ENCODE measurements around the gene TIGD1.

DNA sequence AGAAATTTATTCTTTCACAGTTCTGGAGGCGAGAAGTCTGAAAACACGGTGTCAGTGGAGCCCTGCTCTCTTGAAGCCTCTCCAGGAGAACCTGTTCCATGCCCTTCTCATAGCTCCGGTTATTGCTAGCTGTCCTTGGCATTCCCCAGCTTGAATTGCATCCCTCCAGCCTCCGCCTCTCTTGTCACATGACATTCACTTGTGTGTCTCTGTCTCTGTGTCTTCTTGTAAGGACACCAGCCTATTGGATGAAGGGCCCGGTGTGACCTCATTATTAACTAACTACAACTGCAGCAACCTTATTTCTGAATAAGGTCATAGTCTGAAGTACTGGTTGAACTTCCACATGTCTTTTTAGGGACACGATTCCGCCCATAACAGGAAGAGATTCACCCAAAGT, 34.7 kb downstream of the TIGD1 start:
- TF ChIP-seq, protein P1, sequence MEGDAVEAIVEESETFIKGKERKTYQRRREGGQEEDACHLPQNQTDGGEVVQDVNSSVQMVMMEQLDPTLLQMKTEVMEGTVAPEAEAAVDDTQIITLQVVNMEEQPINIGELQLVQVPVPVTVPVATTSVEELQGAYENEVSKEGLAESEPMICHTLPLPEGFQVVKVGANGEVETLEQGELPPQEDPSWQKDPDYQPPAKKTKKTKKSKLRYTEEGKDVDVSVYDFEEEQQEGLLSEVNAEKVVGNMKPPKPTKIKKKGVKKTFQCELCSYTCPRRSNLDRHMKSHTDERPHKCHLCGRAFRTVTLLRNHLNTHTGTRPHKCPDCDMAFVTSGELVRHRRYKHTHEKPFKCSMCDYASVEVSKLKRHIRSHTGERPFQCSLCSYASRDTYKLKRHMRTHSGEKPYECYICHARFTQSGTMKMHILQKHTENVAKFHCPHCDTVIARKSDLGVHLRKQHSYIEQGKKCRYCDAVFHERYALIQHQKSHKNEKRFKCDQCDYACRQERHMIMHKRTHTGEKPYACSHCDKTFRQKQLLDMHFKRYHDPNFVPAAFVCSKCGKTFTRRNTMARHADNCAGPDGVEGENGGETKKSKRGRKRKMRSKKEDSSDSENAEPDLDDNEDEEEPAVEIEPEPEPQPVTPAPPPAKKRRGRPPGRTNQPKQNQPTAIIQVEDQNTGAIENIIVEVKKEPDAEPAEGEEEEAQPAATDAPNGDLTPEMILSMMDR (IDR thresholded peaks at IDR 0.05 in 8 of 11, conservative IDR thresholded peaks at IDR 0.05 in 3 of 11) = no peak
- TF ChIP-seq POLR2A (IDR thresholded peaks at IDR 0.05) (no peak), POLR2AphosphoS5 (IDR thresholded peaks at IDR 0.05) (no peak)

Measured in spleen (tissue), 7 donors.